ACC112 (cell line): Measurements from ENCODE around the gene HECW1.
"Not testable (repeated sequence)": the region's sequence is repeated elsewhere in the genome, so short reads cannot be mapped to it uniquely, and the experiment has no call there.

Experiments
- H2AFZ ChIP-seq: fragments of 200-600 bp; sonication (generic); one replicate; pipeline ENCODE4 v1.6.0; 2017; ENCODE audit warnings: antibody characterized with exemption, low read length; ENCODE audit not compliant: unreplicated experiment
- H3K27ac ChIP-seq: fragments of 200-600 bp; sonication (generic); 2 replicates; pipeline ENCODE4 v1.5.1; 2014; ENCODE audit warnings: low read depth, mild to moderate bottlenecking, antibody characterized with exemption, low read length, moderate library complexity
- H3K27me3 ChIP-seq: fragments of 200-600 bp; sonication (generic); 2 replicates; pipeline ENCODE4 v1.6.1; 2014; ENCODE audit warnings: mild to moderate bottlenecking, antibody characterized with exemption, low read length, moderate library complexity, mixed read lengths; ENCODE audit not compliant: insufficient read depth
- H3K36me3 ChIP-seq: fragments of 200-600 bp; sonication (generic); 2 replicates; pipeline ENCODE4 v1.6.1; 2016; ENCODE audit warnings: mild to moderate bottlenecking, antibody characterized with exemption, low read length, moderate library complexity, mixed read lengths; ENCODE audit not compliant: insufficient read depth
- H3K4me1 ChIP-seq: fragments of 200-600 bp; sonication (generic); one replicate; pipeline ENCODE4 v1.6.1; 2016; ENCODE audit warnings: low read length, mixed read lengths; ENCODE audit not compliant: insufficient read depth, unreplicated experiment, control insufficient read depth
- H3K4me3 ChIP-seq: fragments of 200-600 bp; sonication (generic); 2 replicates; pipeline ENCODE4 v1.5.1; 2014; ENCODE audit warnings: mild to moderate bottlenecking, low read depth, low read length
- H3K79me2 ChIP-seq: fragments of 200-600 bp; sonication (generic); one replicate; pipeline ENCODE4 v1.6.0; 2016; ENCODE audit warnings: low read length; ENCODE audit not compliant: control insufficient read depth, unreplicated experiment, insufficient read depth

HECW1 gene

DNA sequence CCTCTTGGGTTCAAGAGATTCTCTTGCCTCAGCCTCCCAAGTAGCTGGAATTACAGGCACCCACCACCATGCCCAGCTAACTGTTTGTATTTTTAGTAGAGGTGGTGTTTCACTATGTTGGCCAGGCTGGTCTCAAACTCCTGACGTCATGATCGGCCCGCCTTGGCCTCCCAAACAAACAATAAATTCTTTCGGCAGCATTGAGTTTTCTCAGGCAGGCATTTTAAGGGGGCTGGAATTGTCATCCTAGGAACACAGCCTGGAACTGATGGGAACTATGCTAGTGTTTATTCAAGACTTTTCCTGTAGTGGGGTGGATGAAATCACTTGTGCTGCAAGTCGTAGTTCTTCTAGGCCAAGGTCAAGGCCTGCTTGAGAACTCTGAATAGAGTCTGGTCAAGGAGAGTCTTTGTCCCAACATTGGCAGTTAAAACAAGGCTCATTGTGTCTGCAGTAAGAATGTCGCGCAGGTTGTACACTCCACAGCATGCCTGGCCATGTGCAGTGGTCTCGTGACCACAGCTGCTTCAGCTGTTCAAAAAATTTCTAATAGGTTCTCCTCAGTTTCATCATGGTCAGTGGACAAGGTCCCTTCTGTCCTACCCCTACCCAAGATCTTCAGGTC is 92.8 kb downstream of the HECW1 start:
- Histone ChIP-seq H2AFZ (no peak overlapping the region), H3K36me3 (no peaks in the 10 kb centered on the region), H3K79me2 (no peaks in the 10 kb centered on the region), H3K27ac (no peak overlapping the region), H3K27me3 (no peaks in the 10 kb centered on the region), H3K4me3 (no peak overlapping the region), H3K4me1 (peaks cover 31% of the 10 kb centered on the region)

DNA sequence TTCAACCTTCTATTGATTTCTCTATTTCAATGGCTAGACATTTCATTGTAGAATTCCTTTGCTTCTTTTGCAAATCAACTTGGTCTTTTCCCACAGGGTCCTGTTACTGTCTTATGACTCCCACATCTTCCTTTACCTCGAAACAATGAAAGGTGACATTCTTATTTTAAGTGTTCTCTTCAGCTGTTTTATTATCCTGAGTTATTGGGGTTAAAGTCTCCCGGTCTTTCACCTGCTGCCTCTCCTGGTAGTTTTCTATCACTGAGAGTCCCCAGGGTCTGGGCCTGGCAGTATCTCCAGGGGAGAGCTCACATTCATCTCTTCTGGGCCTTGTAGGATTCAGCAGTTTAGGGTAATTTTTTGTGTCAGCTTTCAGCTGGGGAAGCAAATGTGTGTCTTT is 95.8 kb downstream of the HECW1 start:
- Histone ChIP-seq H2AFZ (no peak overlapping the region), H3K79me2 (no peaks in the 10 kb centered on the region), H3K27me3 (no peaks in the 10 kb centered on the region), H3K4me1 (peaks cover 23% of the 10 kb centered on the region), H3K36me3 (no peaks in the 10 kb centered on the region), H3K4me3 (no peak overlapping the region), H3K27ac (no peak overlapping the region)

DNA sequence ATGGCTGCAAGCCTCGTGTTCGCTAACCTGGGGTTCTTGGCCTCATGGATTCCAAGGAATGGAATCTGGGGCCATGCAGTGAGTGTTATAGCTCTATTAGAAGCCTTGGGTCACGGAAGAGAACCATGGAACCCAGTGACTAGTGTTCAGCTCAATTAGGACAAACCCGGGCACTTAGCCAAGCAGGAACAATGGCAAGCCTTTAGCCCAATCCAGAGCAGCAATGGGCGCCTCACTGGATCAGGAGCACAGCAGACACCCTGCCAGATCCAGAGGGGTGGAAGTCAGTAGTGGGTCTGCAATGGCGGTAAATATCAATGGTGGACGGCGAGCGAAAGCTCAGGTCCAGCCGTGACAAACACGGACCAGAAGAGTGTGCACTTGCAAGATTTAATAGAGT is 98.1 kb downstream of the HECW1 start:
- H3K4me3 ChIP-seq, H3K4me1 ChIP-seq, H3K27me3 ChIP-seq, H2AFZ ChIP-seq, H3K36me3 ChIP-seq, H3K79me2 ChIP-seq, H3K27ac ChIP-seq: not testable (repeated sequence)

DNA sequence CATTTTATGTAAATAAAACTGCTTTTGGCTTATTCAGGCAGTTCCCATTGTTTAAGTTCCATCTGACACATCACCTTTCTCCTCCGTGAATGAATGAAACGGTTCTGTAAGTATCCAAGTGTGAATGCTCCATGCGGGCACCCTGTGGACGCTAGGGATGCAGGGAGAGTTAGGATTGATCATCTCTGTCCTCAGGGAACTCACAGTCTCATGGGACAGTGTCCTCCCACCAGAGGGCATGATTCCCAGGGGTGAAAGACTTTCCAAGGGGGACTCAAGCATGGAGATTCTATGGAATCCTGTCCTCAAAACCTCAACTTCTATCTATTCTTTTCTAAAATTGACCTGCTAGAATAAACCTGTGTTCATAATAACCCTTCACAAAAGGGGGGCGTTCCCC is 98.8 kb downstream of the HECW1 start:
- H3K36me3 ChIP-seq, result no peaks in the 10 kb centered on the region
- no peak overlapping the region for H3K27ac ChIP-seq
- H3K4me3 ChIP-seq, result no peak overlapping the region
- peaks cover 9% of the 10 kb centered on the region for H3K4me1 ChIP-seq
- H3K79me2 ChIP-seq, result no peaks in the 10 kb centered on the region
- no peak overlapping the region for H2AFZ ChIP-seq
- no peaks in the 10 kb centered on the region for H3K27me3 ChIP-seq

- H3K27me3 ChIP-seq, result no peaks in the 10 kb centered on the region
Measured at GRCh38 chr7:43211693-43212092, 99.2 kb downstream of the HECW1 start.

GRCh38 chr7:43212921-43213320 is 100.5 kb downstream of the HECW1 start:
- Histone ChIP-seq H3K79me2 (no peaks in the 10 kb centered on the region), H3K27me3 (no peaks in the 10 kb centered on the region), H2AFZ (no peak overlapping the region), H3K4me1 (peaks cover 9% of the 10 kb centered on the region), H3K4me3 (no peak overlapping the region), H3K27ac (no peak overlapping the region), H3K36me3 (no peaks in the 10 kb centered on the region)

More at GRCh38 chr7:43211693-43212092, 99.2 kb downstream of the HECW1 start:
- Histone ChIP-seq H3K4me1 (peaks cover 9% of the 10 kb centered on the region), H3K36me3 (no peaks in the 10 kb centered on the region), H2AFZ (no peak overlapping the region), H3K27ac (no peak overlapping the region), H3K79me2 (no peaks in the 10 kb centered on the region), H3K4me3 (no peak overlapping the region)

DNA sequence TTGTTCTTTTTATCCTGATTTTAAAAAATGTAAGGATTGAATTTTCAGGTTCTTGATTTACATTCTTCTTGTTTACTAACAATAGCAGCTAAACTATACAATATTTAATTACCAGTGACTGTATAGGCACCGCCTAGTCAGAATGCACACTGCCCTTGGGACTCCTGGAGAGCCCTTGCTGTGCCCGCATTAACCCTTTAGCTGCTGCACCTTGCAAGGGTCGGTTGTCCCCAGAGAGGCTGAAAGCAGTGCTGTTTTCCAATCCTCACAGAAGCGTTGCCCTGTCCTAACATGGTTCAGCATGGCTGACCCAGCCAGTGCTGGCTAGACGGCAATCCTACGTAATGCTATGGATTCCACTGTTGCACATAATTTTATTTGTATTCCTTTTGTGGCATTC is 102.6 kb downstream of the HECW1 start:
- Histone ChIP-seq H3K4me3 (no peak overlapping the region), H3K4me1 (peaks cover 12% of the 10 kb centered on the region), H3K79me2 (no peaks in the 10 kb centered on the region), H3K27ac (no peak overlapping the region), H2AFZ (no peak overlapping the region), H3K27me3 (no peaks in the 10 kb centered on the region), H3K36me3 (no peaks in the 10 kb centered on the region)

DNA sequence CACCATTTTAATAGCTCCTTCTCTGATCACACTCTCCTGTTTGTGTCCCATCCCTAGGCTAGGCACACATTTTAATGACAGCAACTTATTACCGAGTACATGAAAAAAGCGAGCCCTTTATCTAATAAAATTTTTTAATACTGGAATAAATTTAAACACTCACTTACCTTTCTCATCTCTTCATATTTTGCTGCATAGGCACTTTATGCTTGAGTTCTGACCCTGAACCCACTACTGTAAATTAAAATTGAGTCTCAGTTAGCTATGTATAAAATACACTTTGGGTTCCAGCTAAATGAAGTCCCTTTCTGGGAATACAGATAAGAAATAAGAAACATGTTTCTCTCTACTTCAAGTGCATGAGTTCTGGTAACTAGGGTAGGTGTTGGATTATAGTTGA is 104.6 kb downstream of the HECW1 start:
- H3K4me3 ChIP-seq, result no peak overlapping the region
- no peaks in the 10 kb centered on the region for H3K27me3 ChIP-seq

GRCh38 chr7:43218901-43219300 is 106.5 kb downstream of the HECW1 start:
- not testable (repeated sequence) for H3K79me2 ChIP-seq, H2AFZ ChIP-seq, H3K4me3 ChIP-seq, H3K36me3 ChIP-seq, H3K4me1 ChIP-seq, H3K27me3 ChIP-seq, H3K27ac ChIP-seq

More for the DNA sequence above, 104.6 kb downstream of the HECW1 start:
- Histone ChIP-seq H3K36me3 (no peaks in the 10 kb centered on the region), H2AFZ (no peak overlapping the region), H3K79me2 (no peaks in the 10 kb centered on the region), H3K27ac (no peak overlapping the region), H3K4me1 (peaks cover 9% of the 10 kb centered on the region)

- H3K4me1 ChIP-seq, result peaks cover 9% of the 10 kb centered on the region
- H3K4me3 ChIP-seq, result no peak overlapping the region
- H3K36me3 ChIP-seq, result no peaks in the 10 kb centered on the region
- no peaks in the 10 kb centered on the region for H3K27me3 ChIP-seq
- no peak overlapping the region for H2AFZ ChIP-seq
- H3K27ac ChIP-seq, result no peak overlapping the region
- no peaks in the 10 kb centered on the region for H3K79me2 ChIP-seq
Measured at GRCh38 chr7:43220250-43220649, 107.8 kb downstream of the HECW1 start.

GRCh38 chr7:43220742-43221141 is 108.3 kb downstream of the HECW1 start:
- Histone ChIP-seq H3K79me2 (no peaks in the 10 kb centered on the region), H3K36me3 (no peaks in the 10 kb centered on the region), H2AFZ (no peak overlapping the region), H3K27ac (no peak overlapping the region), H3K27me3 (no peaks in the 10 kb centered on the region), H3K4me1 (peaks cover 9% of the 10 kb centered on the region), H3K4me3 (no peak overlapping the region)
